ENCODE measurements around the gene LEPR.
"Not testable (repeated sequence)": the region's sequence is repeated elsewhere in the genome, so short reads cannot be mapped to it uniquely, and the experiment has no call there.

Gene LEPR

GRCh38 chr1:65440322-65440900 lies 19.9 kb downstream of the LEPR start:
- DNase-seq (ENCODE audit: low read depth): no peak

GRCh38 chr1:65440915-65441314 lies 20.4 kb downstream of the LEPR start:
- DNase-seq (ENCODE audit: low read depth): no peak

- no peak for DNase-seq (ENCODE audit: low read depth)
Measured at GRCh38 chr1:65441464-65441863, 21.0 kb downstream of the LEPR start.

GRCh38 chr1:65442442-65442841 lies 22.0 kb downstream of the LEPR start:
- DNase-seq (ENCODE audit: low read depth): no peak

GRCh38 chr1:65443647-65444046 lies 23.2 kb downstream of the LEPR start:
- no peak for DNase-seq (ENCODE audit: low read depth)

- no peak for DNase-seq (ENCODE audit: low read depth)
Measured at GRCh38 chr1:65444128-65444640, 23.7 kb downstream of the LEPR start.

GRCh38 chr1:65445837-65446236 lies 25.4 kb downstream of the LEPR start:
- DNase-seq (ENCODE audit: low read depth): no peak

- DNase-seq (ENCODE audit: low read depth): no peak
Measured at GRCh38 chr1:65449214-65449823, 28.9 kb downstream of the LEPR start.

GRCh38 chr1:65455678-65456077 lies 35.2 kb downstream of the LEPR start:
- DNase-seq (ENCODE audit: low read depth): not testable (repeated sequence)

- DNase-seq (ENCODE audit: low read depth): no peak
Measured at GRCh38 chr1:65456481-65456880, 36.0 kb downstream of the LEPR start.

- no peak for DNase-seq (ENCODE audit: low read depth)
Measured at GRCh38 chr1:65457868-65458267, 37.4 kb downstream of the LEPR start.

- DNase-seq (ENCODE audit: low read depth): no peak
Measured at GRCh38 chr1:65458730-65459396, 38.4 kb downstream of the LEPR start.

GRCh38 chr1:65459397-65459768 lies 38.9 kb downstream of the LEPR start:
- no peak for DNase-seq (ENCODE audit: low read depth)

GRCh38 chr1:65465837-65466236 lies 45.4 kb downstream of the LEPR start:
- not testable (repeated sequence) for DNase-seq (ENCODE audit: low read depth)

- DNase-seq (ENCODE audit: low read depth): no peak
Measured at GRCh38 chr1:65467536-65467935, 47.1 kb downstream of the LEPR start.

GRCh38 chr1:65469126-65469888 lies 48.8 kb downstream of the LEPR start:
- DNase-seq (ENCODE audit: low read depth): no peak

- no peak for DNase-seq (ENCODE audit: low read depth)
Measured at GRCh38 chr1:65469889-65470340, 49.4 kb downstream of the LEPR start.
